Cardiac muscle cell (in vitro differentiated cells and primary cell): ENCODE measurements around the gene ADAMTS10. TPM values are rescaled to one million over a fixed set of nuclear protein-coding genes. Genes with fewer than 3 reads are reported as not detected.
"Not testable (repeated sequence)": the region's sequence is repeated elsewhere in the genome, so short reads cannot be mapped to it uniquely, and the experiment has no call there.

Source experiments
- DNase-seq, 2 donors: peaks; one replicate each; pipeline versions ENCODE4 v3.0.0 to v3.0.0-alpha.2; 2010 to 2017; ENCODE audit warnings: low read depth in 1 of 2, low spot score in 1 of 2
- H3K27ac ChIP-seq: fragments of 200-600 bp; sonication (generic); 2 replicates; pipeline ENCODE4 v1.5.1; 2016
- H3K27me3 ChIP-seq: fragments of 200-600 bp; sonication (generic); 2 replicates; pipeline ENCODE4 v1.6.0; 2016; ENCODE audit warnings: control low read depth
- H3K36me3 ChIP-seq: fragments of 200-600 bp; sonication (generic); 2 replicates; pipeline ENCODE4 v1.5.1; 2016; ENCODE audit warnings: control low read depth
- H3K4me1 ChIP-seq: fragments of 200-600 bp; sonication (generic); 2 replicates; pipeline ENCODE4 v1.8.1; 2017; ENCODE audit warnings: low read depth, mild to moderate bottlenecking, mixed run types
- H3K4me3 ChIP-seq: fragments of 200-600 bp; sonication (generic); 2 replicates; pipeline ENCODE4 v1.5.1; 2016; ENCODE audit warnings: mild to moderate bottlenecking
- H3K9me3 ChIP-seq: fragments of 200-600 bp; sonication (generic); 2 replicates; pipeline ENCODE4 v1.5.1; 2017; ENCODE audit warnings: low read depth, mild to moderate bottlenecking, control low read depth
- polyA plus RNA-seq: library from polyadenylated mRNA; unstranded; fragments of >200 nt; fragmentation: Nextera tagmentation; extraction: Ambion mirVana; gene quantifications from 2 replicates; pipeline ENCODE4 v1.2.1, GENCODE V29; 2016
- total RNA-seq: library from RNA; depleted of rRNA; stranded (reverse); fragments of >200 nt; gene quantifications from 2 replicates; pipeline ENCODE4 v1.2.3, GENCODE V29; 2016
- TF ChIP-seq, protein P1 (sequence below): IDR thresholded peaks from 2 replicates; pipeline ENCODE4 v1.5.1; 2012; ENCODE audit warnings: low read depth, mild to moderate bottlenecking, low read length

Gene ADAMTS10
- total and polyA plus RNA-seq, 2 experiments from 2014 or later = 27.7 to 93.9 TPM

DNA sequence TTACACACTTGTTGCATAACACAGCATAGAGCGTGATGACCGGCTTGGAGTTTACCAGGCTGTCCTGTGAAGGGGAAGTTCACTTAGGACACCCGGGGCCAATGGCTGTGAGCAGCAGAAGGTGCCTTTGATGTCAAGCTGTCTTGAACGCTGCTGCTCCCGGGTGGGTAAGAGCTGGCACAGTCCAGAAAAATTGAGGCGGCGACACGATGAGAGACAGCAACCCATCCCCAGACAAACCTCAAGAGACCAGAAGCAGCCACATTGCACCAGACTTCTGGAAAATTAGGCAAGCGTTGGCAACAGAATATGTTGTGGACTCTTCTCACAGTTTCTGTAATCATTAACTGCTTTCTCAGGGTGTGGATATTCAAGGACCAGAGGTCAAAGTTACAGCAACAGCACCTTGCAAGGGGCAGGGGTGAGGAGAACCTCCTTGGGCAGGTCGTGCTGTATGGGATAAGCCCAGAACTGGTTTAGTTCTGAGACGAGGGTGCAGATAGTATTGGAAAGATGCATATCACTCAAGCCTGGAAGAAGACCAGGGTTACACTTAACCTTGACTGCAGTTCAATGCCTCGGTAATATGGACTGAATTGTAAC is 30.0 kb upstream of the ADAMTS10 start:
- no peaks in the 10 kb centered on the region for H3K36me3 ChIP-seq
- no peaks in the 10 kb centered on the region for H3K9me3 ChIP-seq
- H3K27ac ChIP-seq = no peak overlapping the region
- H3K4me1 ChIP-seq = no peaks in the 10 kb centered on the region
- H3K27me3 ChIP-seq = no peaks in the 10 kb centered on the region
- TF ChIP-seq, protein P1, sequence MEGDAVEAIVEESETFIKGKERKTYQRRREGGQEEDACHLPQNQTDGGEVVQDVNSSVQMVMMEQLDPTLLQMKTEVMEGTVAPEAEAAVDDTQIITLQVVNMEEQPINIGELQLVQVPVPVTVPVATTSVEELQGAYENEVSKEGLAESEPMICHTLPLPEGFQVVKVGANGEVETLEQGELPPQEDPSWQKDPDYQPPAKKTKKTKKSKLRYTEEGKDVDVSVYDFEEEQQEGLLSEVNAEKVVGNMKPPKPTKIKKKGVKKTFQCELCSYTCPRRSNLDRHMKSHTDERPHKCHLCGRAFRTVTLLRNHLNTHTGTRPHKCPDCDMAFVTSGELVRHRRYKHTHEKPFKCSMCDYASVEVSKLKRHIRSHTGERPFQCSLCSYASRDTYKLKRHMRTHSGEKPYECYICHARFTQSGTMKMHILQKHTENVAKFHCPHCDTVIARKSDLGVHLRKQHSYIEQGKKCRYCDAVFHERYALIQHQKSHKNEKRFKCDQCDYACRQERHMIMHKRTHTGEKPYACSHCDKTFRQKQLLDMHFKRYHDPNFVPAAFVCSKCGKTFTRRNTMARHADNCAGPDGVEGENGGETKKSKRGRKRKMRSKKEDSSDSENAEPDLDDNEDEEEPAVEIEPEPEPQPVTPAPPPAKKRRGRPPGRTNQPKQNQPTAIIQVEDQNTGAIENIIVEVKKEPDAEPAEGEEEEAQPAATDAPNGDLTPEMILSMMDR = no peak
- DNase-seq = peak in 1 of 2 donors; percentile 65
- no peak overlapping the region for H3K4me3 ChIP-seq

DNA sequence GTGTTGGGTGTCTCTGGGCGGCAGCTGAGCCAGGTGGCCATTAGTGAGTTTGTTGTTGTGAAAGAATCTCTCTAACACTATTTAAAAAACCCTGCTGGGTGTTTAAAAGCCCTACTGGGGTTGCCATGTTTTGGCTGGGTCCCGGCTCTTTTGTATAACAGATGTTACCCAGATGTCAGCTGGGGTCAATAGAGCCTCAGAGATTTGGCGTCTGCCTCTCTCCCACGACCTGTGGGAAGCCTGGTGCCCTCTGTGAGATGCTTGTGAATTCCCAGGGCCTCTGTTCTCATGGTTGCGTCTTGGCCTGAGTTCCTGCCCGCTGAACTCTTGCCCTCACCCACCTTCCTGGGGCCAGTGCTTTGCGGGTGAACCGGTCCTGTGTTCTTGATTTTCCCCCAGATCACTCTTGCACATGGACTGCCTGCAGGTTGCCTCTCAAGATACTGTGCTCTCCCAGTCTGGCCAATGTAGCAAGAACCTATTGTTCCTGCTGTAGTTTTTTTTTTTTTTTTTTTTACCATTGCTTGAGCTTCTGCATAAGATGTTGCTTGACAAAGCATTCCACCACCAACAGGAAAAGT is 29.4 kb upstream of the ADAMTS10 start:
- no peak for DNase-seq
- TF ChIP-seq, protein P1 = no peak
- Histone ChIP-seq H3K27me3 (no peaks in the 10 kb centered on the region), H3K4me3 (no peak overlapping the region), H3K4me1 (no peaks in the 10 kb centered on the region), H3K27ac (no peak overlapping the region), H3K36me3 (no peaks in the 10 kb centered on the region), H3K9me3 (no peaks in the 10 kb centered on the region)

DNA sequence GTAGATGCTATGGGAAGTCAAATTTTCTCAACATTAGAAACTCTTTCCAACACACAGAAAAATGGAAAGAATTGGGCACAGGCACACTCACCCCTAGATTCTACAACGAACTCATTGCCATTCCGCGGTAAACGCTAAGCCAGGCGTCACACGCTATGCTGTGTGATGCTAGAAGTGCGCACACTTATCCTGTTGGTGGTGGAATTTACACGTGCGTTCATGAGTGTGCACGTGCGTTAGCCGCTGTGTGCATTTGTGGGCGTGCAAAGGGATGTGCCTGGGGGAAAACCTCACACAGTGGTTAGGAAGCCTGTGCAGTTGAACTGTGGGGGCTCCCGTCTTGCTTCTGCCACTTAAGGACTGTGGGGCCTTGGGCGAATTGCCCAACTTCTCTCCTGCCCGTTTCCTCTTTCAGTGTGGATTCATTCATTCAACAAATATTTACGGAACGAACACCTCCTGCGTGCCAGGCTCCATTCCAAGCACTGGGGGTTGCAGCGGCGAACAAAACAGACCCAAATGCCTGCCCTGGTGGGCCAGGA is 27.6 kb upstream of the ADAMTS10 start:
- H3K9me3 ChIP-seq = no peaks in the 10 kb centered on the region
- H3K36me3 ChIP-seq = no peaks in the 10 kb centered on the region
- TF ChIP-seq, protein P1 = no peak
- no peak overlapping the region for H3K4me3 ChIP-seq
- DNase-seq = peak in 1 of 2 donors; percentile 62
- H3K4me1 ChIP-seq = no peaks in the 10 kb centered on the region
- H3K27ac ChIP-seq = no peak overlapping the region
- H3K27me3 ChIP-seq = no peaks in the 10 kb centered on the region

DNA sequence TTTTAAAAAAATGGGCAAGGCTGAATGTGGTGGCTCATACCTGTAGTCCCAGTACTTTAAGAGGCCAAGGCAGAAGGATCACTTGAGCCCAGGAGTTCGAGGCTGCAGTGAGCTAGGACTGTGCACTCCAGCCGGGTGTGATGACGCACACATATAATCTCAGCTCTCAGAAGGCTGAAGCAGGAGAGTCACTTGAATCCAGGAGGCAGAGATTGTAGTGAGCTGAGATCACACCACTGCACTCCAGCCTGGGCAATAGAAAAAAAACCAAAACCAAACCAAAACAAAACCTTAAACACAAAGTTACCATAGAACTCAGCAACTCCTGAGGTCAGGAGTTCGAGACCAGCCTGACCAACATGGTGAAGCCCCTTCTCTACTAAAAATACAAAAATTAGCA is 26.6 kb upstream of the ADAMTS10 start:
- not testable (repeated sequence) for H3K36me3 ChIP-seq, H3K27ac ChIP-seq, H3K27me3 ChIP-seq, DNase-seq, H3K9me3 ChIP-seq, H3K4me1 ChIP-seq, H3K4me3 ChIP-seq

DNA sequence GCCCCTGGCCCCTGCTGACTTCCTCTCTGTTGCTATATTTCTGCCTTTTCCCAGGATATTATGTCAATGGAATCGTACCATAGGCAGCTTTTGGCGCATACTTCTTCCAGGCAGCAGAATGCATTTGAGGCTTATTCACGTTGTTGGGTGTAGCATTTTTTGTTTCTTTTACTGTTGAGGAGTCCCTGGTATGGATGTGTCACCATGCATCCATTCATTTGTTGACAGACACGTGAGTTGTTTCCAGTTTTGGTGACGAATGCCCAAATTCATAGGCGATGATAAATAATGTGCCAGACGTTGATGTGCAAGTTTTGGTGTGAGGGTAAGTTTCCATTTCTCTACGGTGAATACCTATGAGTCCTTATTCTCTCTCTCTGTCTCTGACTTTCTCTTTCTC is 24.9 kb upstream of the ADAMTS10 start:
- H3K27ac ChIP-seq = no peak overlapping the region
- no peak overlapping the region for H3K4me3 ChIP-seq
- no peak for DNase-seq
- no peaks in the 10 kb centered on the region for H3K36me3 ChIP-seq
- TF ChIP-seq, protein P1 = no peak
- no peaks in the 10 kb centered on the region for H3K4me1 ChIP-seq
- no peaks in the 10 kb centered on the region for H3K27me3 ChIP-seq
- no peaks in the 10 kb centered on the region for H3K9me3 ChIP-seq

DNA sequence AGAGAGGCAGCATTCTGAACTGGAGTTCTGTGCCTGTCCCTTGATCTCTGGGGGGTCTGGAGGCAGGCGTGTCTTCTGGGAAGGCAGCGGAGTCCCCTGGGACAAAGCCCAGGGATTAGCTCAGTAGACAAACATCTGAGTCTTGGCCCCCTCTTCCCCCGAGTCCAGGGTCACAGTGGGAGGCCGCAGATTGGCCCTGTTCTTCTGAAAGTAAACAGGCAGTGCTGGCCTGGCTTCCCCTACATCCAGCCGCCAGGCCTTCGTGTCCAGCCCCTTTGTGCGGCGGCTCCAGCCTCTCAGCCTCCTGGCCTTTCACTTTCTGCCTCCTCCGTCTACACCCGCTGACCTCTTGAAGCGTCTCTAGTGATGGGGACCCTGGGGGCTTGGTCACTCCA is 20.9 kb upstream of the ADAMTS10 start:
- DNase-seq = peak in 1 of 2 donors; percentile 84
- no peaks in the 10 kb centered on the region for H3K9me3 ChIP-seq

More for the DNA sequence above, 20.9 kb upstream of the ADAMTS10 start:
- H3K27ac ChIP-seq = no peak overlapping the region
- no peaks in the 10 kb centered on the region for H3K4me1 ChIP-seq
- no peaks in the 10 kb centered on the region for H3K36me3 ChIP-seq
- no peaks in the 10 kb centered on the region for H3K27me3 ChIP-seq
- H3K4me3 ChIP-seq = no peak overlapping the region
- TF ChIP-seq, protein P1 = no peak
